GM23248 (cell line): Measurements from ENCODE around the gene TCF25.

Experiments used
- EZH2 ChIP-seq: fragments of 200-600 bp; sonication (generic); IDR thresholded peaks from 2 replicates; pipeline ENCODE4 v1.6.1; 2018; ENCODE audit warnings: antibody characterized with exemption, mild to moderate bottlenecking; ENCODE audit not compliant: insufficient read depth, poor library complexity, severe bottlenecking
- EZH2phosphoT487 ChIP-seq: fragments of 200-600 bp; sonication (generic); IDR thresholded peaks from 2 replicates; pipeline ENCODE4 v1.6.1; 2018; ENCODE audit warnings: antibody characterized with exemption, moderate library complexity, mild to moderate bottlenecking, low read depth; ENCODE audit not compliant: insufficient read depth

DNA sequence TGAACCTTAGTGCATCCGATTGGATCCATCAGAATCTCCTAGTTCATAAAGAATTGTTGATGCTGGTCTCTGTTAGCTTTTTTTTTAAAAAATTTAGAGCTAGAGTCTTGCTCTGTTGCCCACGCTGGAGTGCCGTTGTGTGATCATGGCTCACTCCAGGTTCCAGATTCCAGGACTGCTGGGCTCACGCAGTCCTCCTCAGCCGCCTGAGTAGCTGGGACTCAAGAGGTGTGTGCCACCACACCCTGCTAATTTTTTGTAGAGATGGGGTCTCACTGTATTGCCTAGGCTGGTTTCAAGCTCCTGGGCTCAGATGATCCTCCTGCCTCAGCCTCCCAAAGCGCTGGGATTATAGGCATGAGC, 8.0 kb downstream of the TCF25 start:
- TF ChIP-seq EZH2phosphoT487 (no peak), EZH2 (no peak)
